Vagina (tissue), 2 donors: ENCODE measurements around the gene SLC4A1AP. TPM values are rescaled to one million over a fixed set of nuclear protein-coding genes. Genes with fewer than 3 reads are reported as not detected.

Source experiments
- DNase-seq, 2 donors: peaks; one replicate each; pipeline ENCODE4 v3.0.0-alpha.2; 2017; ENCODE audit errors: extremely low spot score in 2 of 2
- H3K27ac ChIP-seq: fragments of 200-600 bp; sonication (generic); one replicate; pipeline ENCODE4 v1.5.1; 2019
- H3K27me3 ChIP-seq: fragments of 200-600 bp; sonication (generic); one replicate; pipeline ENCODE4 v1.5.1; 2019
- H3K36me3 ChIP-seq, 2 donors: fragments of 200-600 bp; sonication (generic); one replicate each; pipeline ENCODE4 v1.5.1; 2017 to 2019
- H3K4me1 ChIP-seq: fragments of 200-600 bp; sonication (generic); one replicate; pipeline ENCODE4 v1.5.1; 2019
- H3K4me3 ChIP-seq, 2 donors: fragments of 200-600 bp; sonication (generic); 1 replicate in 1 of 2; 2 replicates in 1 of 2; pipeline ENCODE4 v1.5.1; 2016 to 2019
- H3K9me3 ChIP-seq: fragments of 200-600 bp; sonication (generic); one replicate; pipeline ENCODE4 v1.5.1; 2019
- POLR2A ChIP-seq, 2 donors: fragments of 450-650 bp; IDR thresholded peaks; one replicate each; pipeline ENCODE4 v1.6.1; 2017; ENCODE audit warnings: antibody characterized with exemption in 2 of 2, mild to moderate bottlenecking in 2 of 2, moderate library complexity in 2 of 2
- POLR2AphosphoS5 ChIP-seq, 2 donors: sonication (generic); formaldehyde crosslinking; IDR thresholded peaks; one replicate each; pipeline ENCODE4 v1.9.0; 2017; ENCODE audit warnings: antibody characterized with exemption in 2 of 2, mild to moderate bottlenecking in 2 of 2, low read depth in 1 of 2; ENCODE audit not compliant: insufficient read depth in 1 of 2
- intact Hi-C: fragments of 100-400 bp; cut with DNase I; formaldehyde crosslinking; loops from one replicate; pipeline ENCODE4 v1.15.1; 2023
- total RNA-seq: library from RNA; depleted of rRNA; stranded (reverse); fragments of >200 nt; gene quantifications from one replicate; pipeline ENCODE4 v1.2.3, GENCODE V29; 2016
- TF ChIP-seq, protein P1 (sequence below), 3 experiments: fragments of 450-650 bp in 2 of 3; fragments of 200-600 bp in 1 of 3; sonication (generic) in 1 of 3; IDR thresholded peaks; one replicate each; pipeline ENCODE4 v1.5.1; 2017 to 2019; ENCODE audit warnings: antibody characterized with exemption in 3 of 3, mild to moderate bottlenecking in 2 of 3, moderate library complexity in 2 of 3

SLC4A1AP gene
- total RNA-seq, 1 donor from 2014 or later: 21.9 TPM

DNA sequence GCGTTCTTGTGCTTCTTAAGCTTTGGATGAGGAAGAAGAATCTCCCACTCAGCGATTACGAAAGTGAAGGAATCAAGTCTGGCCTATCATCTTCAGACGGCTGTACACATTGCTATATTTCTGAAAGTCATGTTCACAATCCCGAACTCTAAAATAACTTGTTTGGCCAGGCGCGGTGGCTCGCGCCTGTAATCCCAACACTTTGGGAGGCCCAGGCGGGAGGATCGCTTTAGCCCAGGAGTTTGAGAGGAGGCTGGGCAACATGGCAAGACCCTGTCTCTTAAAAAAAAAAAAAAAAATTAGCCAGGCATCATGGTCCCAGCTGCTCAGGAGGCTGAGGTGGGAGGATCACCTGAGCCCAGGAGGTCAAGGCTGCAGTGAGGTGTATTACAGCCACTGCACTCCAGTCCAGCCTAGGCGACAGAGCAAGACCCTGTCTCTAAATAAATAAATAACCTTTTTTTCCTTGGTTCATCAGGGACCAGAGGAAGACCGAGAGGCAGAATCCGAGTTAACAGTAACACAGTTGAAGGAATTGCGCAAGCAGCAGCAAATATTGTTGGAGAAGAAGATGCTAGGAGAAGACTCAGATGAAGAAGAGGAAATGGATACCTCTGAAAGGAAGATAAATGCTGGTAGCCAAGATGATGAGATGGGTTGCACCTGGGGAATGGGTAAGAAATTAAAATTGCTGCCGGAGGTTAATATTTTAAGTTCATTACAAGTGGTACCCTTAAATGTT lies 1.1 kb downstream of the SLC4A1AP start:
- no peaks in the 10 kb centered on the region for H3K9me3 ChIP-seq
- H3K27me3 ChIP-seq: no peaks in the 10 kb centered on the region
- intact Hi-C loops: no loop called here
- peak overlapping the region; percentile 93 to 96 for H3K4me3 ChIP-seq
- peaks cover 34% of the 10 kb centered on the region for H3K4me1 ChIP-seq
- peaks cover 0 to 50% of the 10 kb centered on the region in 2 donors for H3K36me3 ChIP-seq
- TF ChIP-seq, protein P1, sequence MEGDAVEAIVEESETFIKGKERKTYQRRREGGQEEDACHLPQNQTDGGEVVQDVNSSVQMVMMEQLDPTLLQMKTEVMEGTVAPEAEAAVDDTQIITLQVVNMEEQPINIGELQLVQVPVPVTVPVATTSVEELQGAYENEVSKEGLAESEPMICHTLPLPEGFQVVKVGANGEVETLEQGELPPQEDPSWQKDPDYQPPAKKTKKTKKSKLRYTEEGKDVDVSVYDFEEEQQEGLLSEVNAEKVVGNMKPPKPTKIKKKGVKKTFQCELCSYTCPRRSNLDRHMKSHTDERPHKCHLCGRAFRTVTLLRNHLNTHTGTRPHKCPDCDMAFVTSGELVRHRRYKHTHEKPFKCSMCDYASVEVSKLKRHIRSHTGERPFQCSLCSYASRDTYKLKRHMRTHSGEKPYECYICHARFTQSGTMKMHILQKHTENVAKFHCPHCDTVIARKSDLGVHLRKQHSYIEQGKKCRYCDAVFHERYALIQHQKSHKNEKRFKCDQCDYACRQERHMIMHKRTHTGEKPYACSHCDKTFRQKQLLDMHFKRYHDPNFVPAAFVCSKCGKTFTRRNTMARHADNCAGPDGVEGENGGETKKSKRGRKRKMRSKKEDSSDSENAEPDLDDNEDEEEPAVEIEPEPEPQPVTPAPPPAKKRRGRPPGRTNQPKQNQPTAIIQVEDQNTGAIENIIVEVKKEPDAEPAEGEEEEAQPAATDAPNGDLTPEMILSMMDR (IDR thresholded peaks at IDR 0.05): no peak
- TF ChIP-seq POLR2AphosphoS5 (IDR thresholded peaks at IDR 0.05; ENCODE audit: insufficient read depth in 1 of 2, low read depth in 1 of 2) (no peak), POLR2A (IDR thresholded peaks at IDR 0.05) (no peak)
- DNase-seq: no peak
- no peak overlapping the region for H3K27ac ChIP-seq

DNA sequence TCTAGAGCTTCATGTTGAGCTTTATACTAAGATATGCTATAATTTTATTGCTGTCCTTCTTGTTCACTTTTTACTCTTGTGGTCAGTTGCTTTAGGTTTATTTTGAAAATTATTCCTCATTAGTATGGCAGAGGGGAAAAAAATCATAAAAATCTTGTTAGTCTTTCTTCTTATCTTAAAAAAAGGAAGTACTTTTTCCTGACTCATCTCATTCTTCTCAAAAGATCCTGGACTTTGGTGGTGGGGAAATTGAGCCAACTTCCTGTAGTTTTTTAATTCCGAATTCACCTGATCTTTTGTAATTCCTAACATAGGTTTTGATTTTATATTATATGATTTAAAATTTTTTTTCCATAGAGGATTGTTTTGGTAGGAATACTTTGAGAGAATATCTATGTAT lies 3.8 kb downstream of the SLC4A1AP start:
- intact Hi-C loops: no loop called here

DNA sequence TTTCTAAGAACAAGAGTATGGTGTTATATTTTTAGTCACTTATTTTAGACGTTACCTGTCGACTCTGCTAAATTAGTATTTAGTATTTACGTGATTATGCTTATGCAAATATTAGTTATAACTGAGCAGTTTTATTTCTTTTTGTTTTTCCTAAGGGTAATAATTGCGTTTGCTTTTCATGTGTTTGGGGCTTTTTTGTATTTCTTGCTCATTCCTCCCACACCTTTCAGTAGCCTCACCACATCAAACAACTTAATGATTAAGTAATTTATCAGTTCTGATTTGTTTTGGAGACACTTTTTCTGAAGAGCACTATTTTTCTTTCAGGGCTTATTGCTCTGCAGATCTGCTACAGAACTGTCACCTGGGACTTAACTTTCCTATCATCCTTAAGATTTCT lies 7.5 kb downstream of the SLC4A1AP start:
- H3K27me3 ChIP-seq: no peaks in the 10 kb centered on the region
- intact Hi-C loops: no loop called here
- H3K27ac ChIP-seq: no peak overlapping the region
- H3K9me3 ChIP-seq: no peaks in the 10 kb centered on the region
- no peak overlapping the region for H3K4me3 ChIP-seq
- TF ChIP-seq, protein P1 (IDR thresholded peaks at IDR 0.05): no peak
- TF ChIP-seq POLR2A (IDR thresholded peaks at IDR 0.05) (no peak), POLR2AphosphoS5 (IDR thresholded peaks at IDR 0.05; ENCODE audit: insufficient read depth in 1 of 2, low read depth in 1 of 2) (no peak)
- H3K4me1 ChIP-seq: no peaks in the 10 kb centered on the region
- H3K36me3 ChIP-seq: peaks cover 0 to 65% of the 10 kb centered on the region in 2 donors
- no peak for DNase-seq

More for the DNA sequence above, 3.8 kb downstream of the SLC4A1AP start:
- Histone ChIP-seq H3K27me3 (no peaks in the 10 kb centered on the region), H3K9me3 (no peaks in the 10 kb centered on the region), H3K4me3 (no peak overlapping the region), H3K27ac (no peak overlapping the region), H3K36me3 (peaks cover 0 to 36% of the 10 kb centered on the region in 2 donors), H3K4me1 (peaks cover 27% of the 10 kb centered on the region)
- no peak for DNase-seq
- no peak for TF ChIP-seq POLR2A (IDR thresholded peaks at IDR 0.05)
- TF ChIP-seq POLR2AphosphoS5 (IDR thresholded peaks at IDR 0.05; ENCODE audit: insufficient read depth in 1 of 2, low read depth in 1 of 2): no peak
- TF ChIP-seq, protein P1 (IDR thresholded peaks at IDR 0.05): no peak

DNA sequence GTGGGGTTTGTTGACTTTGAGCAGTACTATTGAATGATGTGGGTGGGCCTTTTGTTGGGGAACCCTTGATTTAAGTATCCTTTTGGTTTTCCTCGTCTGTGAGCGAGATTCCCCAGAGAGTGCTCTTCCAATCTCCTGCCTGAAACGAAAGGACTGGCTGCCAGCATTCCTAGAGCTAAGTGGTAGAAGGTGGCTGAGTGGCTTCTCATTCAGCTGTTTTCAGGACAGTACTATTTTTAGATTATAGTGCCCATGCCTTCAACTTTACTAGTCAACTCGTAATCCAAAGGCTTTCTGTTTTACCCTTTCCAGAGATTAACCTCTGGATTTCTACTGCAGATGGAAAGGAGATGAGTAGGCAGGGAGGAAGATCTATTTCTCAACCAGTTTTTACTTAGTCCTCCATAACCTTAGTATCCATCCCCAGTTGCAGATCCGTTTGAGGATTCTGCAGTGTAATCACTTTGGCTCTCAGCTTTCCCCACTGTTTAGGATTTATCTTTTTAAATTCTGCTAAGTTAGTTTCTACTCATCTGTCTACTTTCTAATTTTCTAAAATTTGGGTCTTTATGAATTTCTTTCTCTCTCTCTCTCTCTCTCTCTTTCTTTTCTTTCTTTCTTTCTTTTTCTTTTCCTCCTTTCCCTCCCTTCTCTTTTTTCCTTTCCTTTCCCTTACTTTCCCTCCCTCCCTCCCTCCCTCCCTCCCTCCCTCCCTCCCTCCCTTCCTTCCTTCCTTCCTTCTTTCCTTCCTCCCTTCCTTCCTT lies 9.2 kb downstream of the SLC4A1AP start:
- Histone ChIP-seq H3K9me3 (no peaks in the 10 kb centered on the region), H3K4me3 (no peak overlapping the region), H3K36me3 (peaks cover 0 to 71% of the 10 kb centered on the region in 2 donors), H3K27me3 (no peaks in the 10 kb centered on the region), H3K27ac (no peak overlapping the region), H3K4me1 (no peaks in the 10 kb centered on the region)
- intact Hi-C loops: no loop called here
- no peak for DNase-seq
- no peak for TF ChIP-seq POLR2AphosphoS5 (IDR thresholded peaks at IDR 0.05; ENCODE audit: insufficient read depth in 1 of 2, low read depth in 1 of 2)
- TF ChIP-seq POLR2A (IDR thresholded peaks at IDR 0.05): no peak
- TF ChIP-seq, protein P1 (IDR thresholded peaks at IDR 0.05): no peak
